DOHH2 (cell line): ENCODE data around the gene ABCD1.

Experiments used
- H3F3A ChIP-seq: fragments of 200-600 bp; sonication (generic), shearing (Covaris generic); 2 replicates; pipeline ENCODE4 v1.6.0; 2016; ENCODE audit warnings: antibody characterized with exemption, mild to moderate bottlenecking; ENCODE audit not compliant: control insufficient read depth, insufficient read depth
- H3K27ac ChIP-seq: fragments of 200-600 bp; sonication (generic); 2 replicates; pipeline ENCODE4 v1.5.1; 2014; ENCODE audit warnings: low read depth, mild to moderate bottlenecking, low read length, moderate library complexity
- H3K27me3 ChIP-seq: fragments of 200-600 bp; sonication (generic); 2 replicates; pipeline ENCODE4 v1.6.1; 2014; ENCODE audit warnings: mild to moderate bottlenecking, low read length, mixed read lengths; ENCODE audit not compliant: control insufficient read depth
- H3K36me3 ChIP-seq: fragments of 200-600 bp; sonication (generic); 2 replicates; pipeline ENCODE4 v1.6.1; 2014; ENCODE audit warnings: mild to moderate bottlenecking, low read length, moderate library complexity, mixed read lengths; ENCODE audit not compliant: control insufficient read depth
- H3K4me1 ChIP-seq: fragments of 200-600 bp; sonication (generic); 2 replicates; pipeline ENCODE4 v1.6.1; 2014; ENCODE audit warnings: mild to moderate bottlenecking, low read length, mixed read lengths; ENCODE audit not compliant: control insufficient read depth
- H3K4me2 ChIP-seq: fragments of 200-600 bp; sonication (generic); 2 replicates; pipeline ENCODE4 v1.6.0; 2014; ENCODE audit warnings: mild to moderate bottlenecking, low read length, moderate library complexity
- H3K4me3 ChIP-seq: fragments of 200-600 bp; sonication (generic); 2 replicates; pipeline ENCODE4 v1.5.1; 2014; ENCODE audit warnings: mild to moderate bottlenecking, low read length, mixed read lengths
- H3K79me2 ChIP-seq: fragments of 200-600 bp; sonication (generic); 2 replicates; pipeline ENCODE4 v1.6.1; 2014; ENCODE audit warnings: mild to moderate bottlenecking, low read length, mixed read lengths; ENCODE audit not compliant: control insufficient read depth
- H3K9me2 ChIP-seq: fragments of 200-600 bp; sonication (generic); replicated peaks from 2 replicates; pipeline ENCODE4 v1.6.1; 2014; ENCODE audit warnings: mild to moderate bottlenecking, low read length, mixed read lengths; ENCODE audit not compliant: control insufficient read depth
- H3K9me3 ChIP-seq: fragments of 200-600 bp; sonication (generic); 2 replicates; pipeline ENCODE4 v1.6.1; 2014; ENCODE audit warnings: antibody characterized with exemption, low read length, mixed read lengths; ENCODE audit not compliant: control insufficient read depth, insufficient read depth
- H4K20me1 ChIP-seq: fragments of 200-600 bp; sonication (generic); 2 replicates; pipeline ENCODE4 v1.6.0; 2014; ENCODE audit warnings: low read depth, mild to moderate bottlenecking, antibody characterized with exemption, low read length, moderate library complexity; ENCODE audit not compliant: control insufficient read depth, insufficient read depth
- EZH2phosphoT487 ChIP-seq: fragments of 200-600 bp; sonication (generic); IDR thresholded peaks from 2 replicates; pipeline ENCODE4 v1.6.1; 2017; ENCODE audit warnings: borderline replicate concordance, mild to moderate bottlenecking, antibody characterized with exemption, low read length, moderate library complexity, mixed read lengths
- TF ChIP-seq, protein P1 (sequence below): fragments of 200-600 bp; sonication (generic); IDR thresholded peaks from one replicate; pipeline ENCODE4 v1.5.1; 2014; ENCODE audit warnings: antibody characterized with exemption, mild to moderate bottlenecking, low read depth, low read length; ENCODE audit not compliant: poor library complexity, severe bottlenecking

The ABCD1 gene

DNA sequence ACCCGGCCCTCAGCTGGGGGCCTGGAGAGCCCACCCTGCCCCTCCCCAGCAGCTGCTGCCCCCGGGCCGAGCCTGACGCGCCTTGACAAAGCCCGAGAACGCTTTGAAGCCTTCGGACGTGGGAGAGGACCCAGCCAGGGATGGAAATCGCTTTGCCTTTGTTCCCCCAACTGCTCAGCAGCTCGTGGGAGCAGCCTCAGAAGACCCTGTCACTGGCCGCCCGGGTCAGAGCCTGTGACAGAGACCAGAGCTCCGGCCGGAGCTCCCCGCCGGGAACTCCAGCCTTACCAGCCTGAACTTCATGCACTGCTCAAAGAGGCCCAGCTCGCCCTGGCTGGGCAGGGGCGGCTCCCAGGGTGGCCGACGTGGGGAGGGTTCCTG lies 39.5 kb upstream of the ABCD1 start:
- Histone ChIP-seq H3K4me1 (peaks cover 4% of the 10 kb centered on the region; the same call in 1 of the 2 replicates), H3K79me2 (no peaks in the 10 kb centered on the region), H3K27ac (no peak overlapping the region), H3F3A (no peaks in the 10 kb centered on the region), H3K9me3 (no peaks in the 10 kb centered on the region), H4K20me1 (no peaks in the 10 kb centered on the region), H3K9me2 (no peaks in the 10 kb centered on the region), H3K4me2 (no peak overlapping the region), H3K36me3 (no peaks in the 10 kb centered on the region), H3K4me3 (no peak overlapping the region), H3K27me3 (no peaks in the 10 kb centered on the region)
- no peak for TF ChIP-seq EZH2phosphoT487
- TF ChIP-seq, protein P1, sequence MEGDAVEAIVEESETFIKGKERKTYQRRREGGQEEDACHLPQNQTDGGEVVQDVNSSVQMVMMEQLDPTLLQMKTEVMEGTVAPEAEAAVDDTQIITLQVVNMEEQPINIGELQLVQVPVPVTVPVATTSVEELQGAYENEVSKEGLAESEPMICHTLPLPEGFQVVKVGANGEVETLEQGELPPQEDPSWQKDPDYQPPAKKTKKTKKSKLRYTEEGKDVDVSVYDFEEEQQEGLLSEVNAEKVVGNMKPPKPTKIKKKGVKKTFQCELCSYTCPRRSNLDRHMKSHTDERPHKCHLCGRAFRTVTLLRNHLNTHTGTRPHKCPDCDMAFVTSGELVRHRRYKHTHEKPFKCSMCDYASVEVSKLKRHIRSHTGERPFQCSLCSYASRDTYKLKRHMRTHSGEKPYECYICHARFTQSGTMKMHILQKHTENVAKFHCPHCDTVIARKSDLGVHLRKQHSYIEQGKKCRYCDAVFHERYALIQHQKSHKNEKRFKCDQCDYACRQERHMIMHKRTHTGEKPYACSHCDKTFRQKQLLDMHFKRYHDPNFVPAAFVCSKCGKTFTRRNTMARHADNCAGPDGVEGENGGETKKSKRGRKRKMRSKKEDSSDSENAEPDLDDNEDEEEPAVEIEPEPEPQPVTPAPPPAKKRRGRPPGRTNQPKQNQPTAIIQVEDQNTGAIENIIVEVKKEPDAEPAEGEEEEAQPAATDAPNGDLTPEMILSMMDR, result no peak

DNA sequence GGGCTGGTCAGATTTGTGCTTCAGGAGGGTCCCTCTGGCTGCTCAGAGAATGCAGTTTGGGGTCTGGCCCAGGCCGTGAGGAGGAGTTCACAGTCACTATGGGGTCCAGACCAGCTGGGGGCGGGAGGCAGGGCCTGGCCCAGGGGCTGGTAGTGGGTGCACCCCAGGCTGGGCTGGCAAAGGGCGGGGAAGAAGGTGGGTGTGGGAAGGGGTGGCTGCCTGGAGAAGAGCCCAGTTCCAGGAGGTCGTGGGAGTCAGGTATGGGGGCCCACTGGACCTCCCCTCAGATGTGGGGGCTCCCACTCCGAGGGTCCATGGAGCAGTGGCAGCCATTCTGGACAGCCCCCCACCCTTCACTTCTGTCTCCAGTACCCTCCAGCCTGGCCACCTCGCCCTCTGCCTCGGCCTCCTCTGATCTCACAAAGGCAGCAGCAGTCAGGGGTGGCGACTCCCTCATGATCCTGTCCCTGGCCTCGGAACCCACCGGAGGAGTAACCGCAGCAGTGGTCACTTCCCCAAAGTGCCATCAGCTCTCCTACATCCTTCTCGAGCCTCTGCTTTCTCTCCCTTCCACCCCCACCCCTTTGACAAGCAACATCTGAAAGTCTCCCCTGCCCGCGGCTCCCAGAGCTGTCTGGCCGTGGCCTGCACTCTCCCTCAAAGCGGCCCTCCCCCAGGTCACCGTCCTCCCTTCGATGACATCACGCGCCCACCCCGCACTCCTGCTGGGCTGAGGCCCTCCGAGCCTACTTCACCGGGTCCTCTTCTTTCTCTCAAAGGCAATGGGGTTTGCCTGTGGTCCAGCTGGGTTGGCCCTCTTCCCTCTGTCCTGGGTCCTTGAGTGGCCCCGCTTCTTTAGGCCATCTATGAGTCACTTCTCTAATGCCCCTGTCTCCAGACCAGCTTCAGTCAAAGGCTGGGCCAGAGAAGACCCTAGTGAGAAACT lies 38.6 kb upstream of the ABCD1 start:
- Histone ChIP-seq H4K20me1 (no peaks in the 10 kb centered on the region), H3K4me3 (no peak overlapping the region), H3K4me2 (no peak overlapping the region), H3K9me3 (no peaks in the 10 kb centered on the region), H3K27me3 (no peaks in the 10 kb centered on the region), H3K9me2 (no peaks in the 10 kb centered on the region), H3K27ac (no peak overlapping the region), H3K4me1 (peaks cover 4% of the 10 kb centered on the region; the same call in 1 of the 2 replicates), H3K36me3 (no peaks in the 10 kb centered on the region), H3K79me2 (no peaks in the 10 kb centered on the region), H3F3A (no peaks in the 10 kb centered on the region)
- TF ChIP-seq, protein P1, result no peak
- no peak for TF ChIP-seq EZH2phosphoT487

DNA sequence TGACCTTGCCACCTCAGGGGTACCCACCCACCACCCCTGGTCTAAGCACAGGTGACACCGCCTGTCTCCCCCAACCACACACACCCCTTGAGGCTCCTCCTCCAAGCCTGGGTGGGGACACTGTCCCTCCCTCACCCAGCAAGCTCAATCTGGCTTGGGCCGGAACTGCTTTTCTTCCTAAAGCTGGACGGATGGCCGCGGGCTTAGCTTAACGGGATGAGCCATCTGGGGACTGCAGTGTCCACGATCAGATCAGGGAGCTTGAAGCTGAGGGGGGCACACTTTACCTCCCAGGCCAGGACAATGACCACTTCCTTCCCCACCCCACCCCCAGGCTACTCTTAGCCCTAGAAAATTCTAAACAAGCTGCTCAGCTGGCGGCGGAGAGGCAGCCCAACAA lies 37.9 kb upstream of the ABCD1 start:
- H3F3A ChIP-seq, result no peaks in the 10 kb centered on the region
- H3K79me2 ChIP-seq, result no peaks in the 10 kb centered on the region
- no peak overlapping the region for H3K4me3 ChIP-seq
- no peak overlapping the region for H3K4me2 ChIP-seq
- no peaks in the 10 kb centered on the region for H4K20me1 ChIP-seq
- H3K27me3 ChIP-seq, result no peaks in the 10 kb centered on the region
- H3K27ac ChIP-seq, result no peak overlapping the region
- no peaks in the 10 kb centered on the region for H3K9me2 ChIP-seq
- H3K9me3 ChIP-seq, result no peaks in the 10 kb centered on the region
- no peaks in the 10 kb centered on the region for H3K36me3 ChIP-seq
- no peak for TF ChIP-seq EZH2phosphoT487
- TF ChIP-seq, protein P1, result no peak
- peaks cover 4% of the 10 kb centered on the region; the same call in 1 of the 2 replicates for H3K4me1 ChIP-seq
